HS-5 (cell line): ENCODE measurements around the gene MYO18A.

ENCODE experiments used
- DNase-seq: peaks from one replicate; pipeline ENCODE4 v3.0.0-alpha.2; 2012; ENCODE audit warnings: low read depth

MYO18A gene

GRCh38 chr17:29032013-29032856, 148.0 kb downstream of the MYO18A start:
- no peak for DNase-seq

GRCh38 chr17:29031488-29031887, 148.7 kb downstream of the MYO18A start:
- DNase-seq: no peak

DNA sequence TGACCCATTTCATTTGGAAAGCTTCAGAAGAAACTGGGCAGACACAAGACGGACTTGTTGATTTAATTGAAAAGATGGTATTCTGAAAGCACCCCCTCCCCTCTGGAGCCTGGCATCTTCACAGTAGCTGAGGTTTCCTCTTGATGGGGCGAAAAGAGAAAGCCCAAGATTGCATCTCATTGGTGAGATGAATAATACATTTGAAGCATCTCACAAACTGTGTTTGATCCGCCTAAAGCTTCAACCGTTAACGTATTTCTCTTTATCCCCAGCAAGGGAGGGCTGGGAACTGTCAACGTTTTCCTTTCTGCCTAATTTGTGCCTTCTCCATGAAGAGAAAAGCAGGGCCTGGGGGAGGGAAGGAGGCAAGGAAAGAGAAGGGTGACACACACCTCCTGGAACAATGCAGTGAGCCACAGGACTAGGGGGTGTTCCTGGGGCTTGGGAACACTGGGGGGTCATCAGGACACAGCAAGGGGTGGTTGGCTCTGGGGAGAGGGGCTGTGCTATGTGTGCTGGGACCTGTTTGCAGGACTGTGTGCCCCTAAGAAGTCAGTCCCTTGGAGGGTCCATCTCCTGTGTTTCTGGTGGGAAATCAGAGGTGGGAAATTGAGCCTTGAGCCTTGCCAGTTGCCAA, 155.8 kb downstream of the MYO18A start:
- no peak for DNase-seq

DNA sequence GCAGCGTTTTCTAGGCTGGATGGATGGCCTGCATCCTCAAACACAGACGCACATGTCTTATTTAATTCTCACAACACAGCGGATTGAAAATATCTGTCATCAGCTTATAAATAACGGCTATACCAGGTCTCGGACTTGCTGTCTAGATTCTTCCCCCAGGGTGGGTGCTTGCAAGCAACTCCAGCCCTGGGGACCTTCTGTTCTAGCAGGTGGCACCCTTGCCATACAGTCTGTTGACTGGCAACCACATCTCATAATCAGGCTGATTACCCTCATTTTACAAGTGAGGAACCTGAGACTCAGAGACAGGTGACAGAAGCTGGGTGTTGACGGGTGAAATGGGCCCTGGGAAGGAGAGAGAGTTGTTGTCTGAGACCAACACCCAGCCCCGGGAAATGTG, 158.1 kb downstream of the MYO18A start:
- no peak for DNase-seq

- DNase-seq: no peak
Observed at GRCh38 chr17:29021226-29021625, 159.0 kb downstream of the MYO18A start.
